HL-60/S4 treated with retinoic acid at 250 ng/mL for 4 days and 3 days (cell line): Measurements from ENCODE around the gene ADGRL3.
"Not testable (repeated sequence)": the region's sequence is repeated elsewhere in the genome, so short reads cannot be mapped to it uniquely, and the experiment has no call there.

Experiments used
- in situ Hi-C: fragments of 300-500 bp; cut with MboI; formaldehyde crosslinking; loops from 2 replicates; pipeline ENCODE4 v1.7.0; 2022; ENCODE audit warnings: low sequenced_read_pairs

The ADGRL3 gene

DNA sequence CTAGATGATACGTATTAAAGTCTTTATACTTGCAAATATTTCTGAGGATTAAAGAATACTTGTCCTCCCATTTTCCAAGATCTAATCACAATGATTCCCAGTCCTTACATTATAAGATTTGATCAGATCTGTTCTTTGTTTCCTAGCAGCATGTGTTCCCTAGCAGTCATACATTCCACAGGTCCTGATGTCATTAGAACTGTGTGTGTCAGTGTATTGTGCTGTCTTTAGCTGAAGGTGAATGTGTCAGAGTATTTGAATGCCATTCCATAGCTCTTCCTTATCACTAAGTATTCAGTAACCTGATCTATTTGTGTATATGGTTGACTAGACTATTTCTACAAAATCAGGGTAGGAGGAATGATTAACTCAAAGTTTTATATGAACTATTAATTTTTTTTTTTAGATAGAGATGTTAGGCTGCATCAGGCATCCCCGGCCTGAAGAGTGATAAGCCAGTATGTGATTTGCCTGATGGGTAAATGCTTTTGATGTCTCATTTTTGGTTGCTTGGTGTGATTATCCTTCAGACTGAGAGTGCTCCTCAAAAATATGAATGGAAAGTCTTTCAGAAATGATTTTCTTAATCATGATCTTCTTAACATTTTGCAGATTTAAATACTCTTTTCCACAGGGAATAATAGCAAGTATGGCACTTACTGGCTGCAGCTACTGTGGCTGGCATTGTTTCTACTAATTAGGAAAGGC lies 4.4 kb downstream of the ADGRL3 start:
- in situ Hi-C loops, result no loop called here

DNA sequence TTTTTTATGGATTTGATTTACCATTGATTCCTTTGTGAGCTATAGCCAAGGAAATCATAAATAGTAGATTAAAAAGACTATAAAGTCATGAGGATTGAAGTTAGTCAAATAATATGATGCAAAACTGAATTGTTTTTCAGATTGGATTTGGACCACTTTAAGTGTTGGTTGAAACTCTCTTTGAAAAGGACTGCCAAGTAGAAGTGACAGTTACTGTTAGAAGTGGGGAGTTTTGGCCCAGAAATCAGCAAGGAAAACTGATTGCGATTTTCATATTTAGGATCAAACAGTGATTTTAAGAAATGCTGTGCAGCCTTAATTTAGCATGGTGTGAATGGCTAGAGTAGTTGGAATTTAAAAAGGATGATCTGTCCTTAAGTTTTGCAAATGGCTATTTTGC lies 4.9 kb downstream of the ADGRL3 start:
- in situ Hi-C loops, result no loop called here

DNA sequence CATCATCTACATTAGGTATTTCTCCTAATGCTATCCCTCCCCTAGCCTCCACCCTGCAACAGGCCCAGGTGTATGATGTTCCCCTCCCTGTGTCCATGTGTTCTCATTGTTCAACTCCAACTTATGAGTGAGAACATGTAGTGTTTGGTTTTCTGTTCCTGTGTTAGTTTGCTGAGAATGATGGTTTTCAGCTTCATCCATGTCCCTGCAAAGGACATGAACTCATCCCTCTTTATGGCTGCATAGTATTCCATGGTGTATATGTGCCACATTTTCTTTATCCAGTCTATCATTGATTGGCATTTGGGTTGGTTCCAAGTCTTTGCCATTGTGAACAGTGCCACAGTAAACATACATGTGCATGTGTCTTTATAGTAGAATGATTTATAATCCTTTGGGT lies 7.0 kb downstream of the ADGRL3 start:
- in situ Hi-C loops, result not testable (repeated sequence)

DNA sequence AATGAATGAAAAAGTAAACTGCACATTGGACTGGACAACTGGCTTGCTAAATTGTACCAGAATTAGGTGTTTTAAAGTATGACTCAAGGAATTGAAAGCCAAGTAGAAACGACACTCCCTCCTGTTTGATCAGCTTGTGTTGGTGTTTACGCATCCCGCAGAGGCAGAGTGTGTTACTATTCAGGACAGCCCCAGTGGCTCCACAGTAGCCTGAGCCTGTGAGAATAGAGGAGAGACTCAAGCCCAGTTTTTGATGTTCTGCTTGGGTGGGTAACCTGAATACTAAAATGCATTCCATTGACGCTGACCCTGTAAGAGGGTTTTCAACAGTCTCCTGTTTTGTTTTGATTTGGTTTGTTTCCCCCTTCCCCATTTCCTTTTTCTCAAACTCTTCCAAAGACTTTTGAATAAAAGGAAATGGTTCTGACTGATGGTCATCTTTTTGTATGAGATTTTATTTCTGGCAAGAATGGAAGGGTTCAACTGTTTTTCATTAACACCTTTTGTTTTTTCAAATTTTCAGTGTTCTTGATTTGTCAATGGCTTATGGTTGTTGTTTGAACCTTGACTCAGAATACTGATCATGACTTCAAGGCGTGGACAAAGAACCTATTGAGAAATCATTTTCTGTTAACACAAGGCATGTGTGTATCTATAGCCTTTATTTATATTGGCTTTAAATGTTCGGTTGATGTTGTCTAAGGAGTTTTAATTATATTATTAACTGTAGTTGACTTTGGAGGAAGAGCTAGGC lies 10.2 kb downstream of the ADGRL3 start:
- in situ Hi-C loops, result no loop called here

DNA sequence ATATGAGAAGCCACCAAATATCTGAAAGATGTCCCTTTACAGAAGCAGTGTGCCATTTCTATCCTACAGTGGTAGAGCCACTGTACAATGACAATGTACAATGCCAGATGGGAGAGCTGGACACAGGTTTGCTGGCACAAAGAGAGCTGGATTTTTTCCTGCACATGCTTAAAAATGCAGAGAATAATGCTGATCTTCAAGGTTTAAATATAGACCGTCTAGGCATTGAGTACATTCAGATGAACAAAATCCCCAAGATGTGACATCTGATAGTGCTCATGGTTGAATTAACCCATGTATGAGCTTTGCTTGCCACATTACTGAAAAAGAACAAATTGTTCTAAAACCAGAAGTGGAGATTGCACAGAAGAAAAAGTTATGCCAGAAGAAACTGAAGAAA lies 11.7 kb downstream of the ADGRL3 start:
- in situ Hi-C loops, result no loop called here

DNA sequence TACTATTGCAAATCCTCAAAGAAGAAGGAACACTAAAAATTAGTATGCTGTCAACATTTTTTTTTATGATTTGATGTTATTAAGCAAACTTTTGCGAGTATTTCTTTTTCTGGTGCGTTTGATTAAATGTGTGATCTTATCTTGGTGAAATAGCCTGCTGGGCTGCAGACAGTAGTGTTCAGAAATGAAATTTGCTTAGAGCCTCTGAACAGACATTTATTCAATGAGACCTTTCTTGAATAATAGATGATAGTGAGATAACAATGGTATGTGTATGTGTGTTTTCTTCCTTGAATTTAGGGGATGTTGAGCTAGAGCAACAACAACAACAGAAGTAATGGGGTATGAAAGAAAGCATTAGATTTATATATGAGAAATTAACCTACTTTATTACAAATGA lies 12.7 kb downstream of the ADGRL3 start:
- in situ Hi-C loops, result no loop called here

DNA sequence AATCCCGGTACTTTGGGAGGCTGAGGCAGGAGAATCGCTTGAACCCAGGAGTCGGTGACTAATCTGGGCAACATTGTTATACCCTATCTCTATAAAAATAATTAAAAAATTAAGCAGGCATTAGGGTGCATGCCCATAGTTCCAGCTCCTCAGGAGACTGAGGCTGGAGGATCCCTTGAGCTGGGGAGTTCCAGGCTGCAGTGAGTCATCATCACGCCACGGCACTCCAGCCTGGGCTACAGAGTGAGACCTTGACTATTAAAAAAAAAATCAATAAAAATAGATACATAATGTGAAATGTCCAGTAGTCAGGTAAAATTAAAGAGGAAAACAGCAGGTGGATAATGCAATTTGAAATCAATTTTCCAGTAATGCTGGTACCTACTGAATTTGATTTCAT lies 14.6 kb downstream of the ADGRL3 start:
- in situ Hi-C loops, result no loop called here

DNA sequence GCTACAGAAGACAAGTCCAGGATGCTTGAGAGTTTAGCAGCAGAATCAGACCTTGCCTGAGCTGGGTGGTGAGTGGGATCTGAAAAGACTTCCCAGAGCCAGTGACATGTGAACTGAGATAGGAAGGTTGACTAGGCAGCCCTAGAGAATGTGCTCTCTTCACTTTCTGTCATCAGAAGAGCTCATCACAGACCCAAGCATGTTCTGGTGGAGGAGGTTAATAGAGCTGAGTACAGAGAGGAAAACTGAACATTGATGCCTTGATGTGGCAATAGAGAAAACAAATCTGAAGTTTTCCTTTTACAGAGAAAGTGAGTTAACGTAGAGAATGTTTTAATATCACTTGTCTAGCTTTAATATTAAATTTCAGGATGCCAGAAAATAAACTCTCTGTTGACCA lies 17.1 kb downstream of the ADGRL3 start:
- in situ Hi-C loops, result no loop called here

DNA sequence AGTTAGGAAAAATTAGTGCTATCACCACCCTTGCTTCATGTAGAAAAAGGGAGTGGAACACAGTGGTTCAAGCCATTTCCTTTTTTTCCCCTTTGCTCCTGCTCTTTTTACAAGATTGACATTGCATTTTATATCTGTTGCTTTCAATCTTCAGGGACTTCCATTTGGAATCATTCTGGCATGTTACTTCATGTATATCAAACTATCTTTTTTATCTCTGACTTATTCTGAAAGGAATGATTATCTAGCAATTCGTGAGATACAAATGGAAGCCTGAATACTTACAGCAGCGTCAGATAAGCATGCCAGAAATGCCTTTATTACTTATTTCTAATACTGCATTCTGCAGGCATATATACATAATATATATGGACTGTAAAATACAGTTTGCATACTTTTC lies 20.4 kb downstream of the ADGRL3 start:
- in situ Hi-C loops, result no loop called here

DNA sequence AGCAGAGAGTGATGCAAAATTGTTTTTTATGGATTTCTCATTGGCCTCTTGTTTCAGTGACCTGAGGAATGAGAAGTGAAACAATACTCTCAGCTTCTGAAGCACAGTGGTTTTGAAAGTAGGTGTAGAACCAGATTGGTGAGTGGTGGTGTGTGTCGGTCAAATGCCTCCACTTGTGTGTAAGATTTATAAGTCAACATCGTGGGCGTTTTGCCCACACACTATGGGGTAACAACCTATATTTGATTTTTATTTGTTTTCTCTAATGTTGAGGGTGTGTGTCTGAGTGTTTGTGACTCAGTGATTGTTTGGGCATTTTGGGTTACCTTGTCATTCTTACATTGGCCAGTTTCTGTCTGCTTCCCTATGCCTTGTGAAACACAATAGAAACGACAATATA lies 23.3 kb downstream of the ADGRL3 start:
- in situ Hi-C loops, result no loop called here

DNA sequence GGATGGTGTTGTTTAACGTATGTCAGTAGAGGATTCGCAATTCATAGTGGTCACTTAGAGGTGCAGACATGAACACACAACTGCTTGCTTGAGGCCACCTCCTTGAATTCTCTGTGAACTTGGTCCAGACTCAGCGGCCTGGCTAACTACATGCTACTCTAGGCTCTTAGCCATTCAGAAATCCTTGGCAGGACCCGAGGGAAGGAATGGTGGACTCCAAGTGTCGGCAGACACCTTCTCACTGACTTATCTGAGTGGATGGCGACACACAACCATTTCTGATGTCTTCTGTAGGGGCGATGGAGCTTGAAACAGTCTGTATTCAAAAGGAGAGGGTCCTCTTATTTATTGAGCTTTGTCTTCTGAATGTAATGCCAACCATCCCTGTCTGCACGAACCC lies 24.4 kb downstream of the ADGRL3 start:
- in situ Hi-C loops, result no loop called here

DNA sequence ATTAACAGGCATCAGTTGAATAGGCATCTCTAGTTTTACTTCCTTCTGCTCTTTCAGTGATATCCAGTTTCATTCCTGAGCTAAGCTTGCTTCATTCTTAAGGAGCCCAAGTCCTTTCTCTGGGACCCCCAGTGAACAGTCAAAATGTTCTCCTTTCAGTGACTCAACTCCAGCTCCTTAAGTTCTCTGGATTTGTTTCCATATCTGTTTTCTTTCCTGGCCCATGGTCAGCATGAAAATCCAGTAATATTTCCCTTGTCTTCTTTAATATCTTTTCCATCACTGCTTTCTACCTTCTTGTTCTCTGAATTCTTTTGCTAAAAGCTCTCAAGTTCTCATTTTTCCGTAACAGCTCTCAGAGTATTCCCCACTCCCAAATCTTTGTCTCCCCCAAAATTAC lies 25.5 kb downstream of the ADGRL3 start:
- in situ Hi-C loops, result no loop called here

DNA sequence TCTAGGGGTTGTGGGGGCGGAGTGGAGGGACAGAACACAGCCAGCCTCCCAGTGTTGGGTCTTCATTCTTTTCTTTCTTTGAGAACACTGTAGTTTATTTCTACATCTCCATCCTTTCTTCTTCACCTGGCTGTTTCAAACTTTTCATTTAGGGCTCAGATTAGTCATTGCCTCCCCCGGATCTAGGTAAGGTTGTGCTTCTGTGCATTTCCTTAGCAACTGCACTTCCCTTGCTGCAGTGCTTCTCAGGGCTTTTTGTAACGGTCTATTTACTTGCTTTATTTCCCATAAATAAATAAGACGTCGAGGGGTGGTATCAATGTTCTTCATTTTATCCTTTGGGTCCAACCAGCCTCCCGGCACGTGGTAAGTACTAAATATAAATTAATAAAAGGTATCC lies 31.3 kb downstream of the ADGRL3 start:
- in situ Hi-C loops, result no loop called here

DNA sequence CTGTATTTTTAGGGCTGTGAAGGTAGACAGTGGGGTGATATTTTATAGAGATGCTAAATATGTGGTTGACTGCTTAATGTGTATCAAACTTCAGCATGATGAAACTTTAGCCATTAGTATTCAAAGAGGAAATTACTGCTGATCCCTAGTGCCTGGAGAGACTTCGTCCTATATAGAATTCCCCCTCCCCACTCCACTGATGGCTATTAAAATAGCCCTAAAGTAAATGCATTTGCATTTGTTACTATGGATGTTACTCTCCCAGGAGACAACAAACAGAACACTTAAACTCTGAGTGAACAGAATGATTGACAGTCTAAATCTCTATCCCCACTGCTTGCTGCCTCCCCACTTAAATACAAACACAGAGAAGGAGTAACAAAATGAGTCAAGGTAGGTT lies 39.1 kb downstream of the ADGRL3 start:
- in situ Hi-C loops, result no loop called here

DNA sequence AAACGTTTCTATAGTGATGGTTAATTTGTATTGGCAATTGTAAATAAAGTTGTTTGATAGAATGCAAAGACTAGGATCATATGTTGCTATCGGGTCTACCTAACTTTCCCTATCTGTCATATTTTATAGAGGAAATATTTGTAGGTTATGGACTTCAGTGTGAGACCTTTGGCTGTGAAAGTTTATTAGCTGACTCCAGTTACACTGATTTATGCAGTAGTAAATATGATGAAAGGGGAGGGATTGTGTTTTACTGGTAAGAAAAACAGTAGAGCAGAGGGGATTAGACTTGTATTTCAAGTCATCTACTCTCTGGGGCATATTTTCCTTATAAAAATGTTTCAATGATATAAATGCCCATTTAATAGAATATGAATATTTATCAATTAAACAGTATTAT lies 43.8 kb downstream of the ADGRL3 start:
- in situ Hi-C loops, result no loop called here

DNA sequence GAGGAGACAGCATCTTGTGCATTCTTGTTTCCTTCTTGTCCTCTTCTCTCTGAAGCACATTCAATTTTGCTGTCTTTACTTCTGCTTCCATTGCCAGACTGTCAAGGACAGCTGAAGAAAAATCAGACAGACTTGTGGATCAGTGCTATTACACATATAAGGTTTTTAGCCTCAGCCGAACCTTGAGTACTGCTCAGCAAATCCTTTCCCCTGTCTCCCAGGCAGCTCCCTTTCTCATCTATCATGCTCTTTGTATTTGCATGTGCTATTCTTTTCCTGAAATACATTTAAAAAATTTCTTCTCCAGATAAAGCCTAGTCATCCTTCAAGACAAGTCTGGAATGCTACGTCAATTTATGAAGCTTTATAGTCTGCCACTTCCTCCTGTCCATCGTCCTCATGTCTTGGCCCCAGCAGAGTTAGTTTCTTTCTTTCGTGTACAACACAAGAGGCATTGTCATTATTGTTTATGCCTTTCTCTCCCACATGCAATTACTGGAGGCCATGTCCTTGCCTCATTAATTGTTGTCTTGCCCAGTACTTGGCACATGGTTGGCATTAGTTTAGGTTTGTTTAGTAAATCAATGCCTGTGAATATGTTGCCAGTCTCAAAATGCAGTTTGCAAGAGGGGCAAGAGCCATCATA lies 45.1 kb downstream of the ADGRL3 start:
- in situ Hi-C loops, result no loop called here

DNA sequence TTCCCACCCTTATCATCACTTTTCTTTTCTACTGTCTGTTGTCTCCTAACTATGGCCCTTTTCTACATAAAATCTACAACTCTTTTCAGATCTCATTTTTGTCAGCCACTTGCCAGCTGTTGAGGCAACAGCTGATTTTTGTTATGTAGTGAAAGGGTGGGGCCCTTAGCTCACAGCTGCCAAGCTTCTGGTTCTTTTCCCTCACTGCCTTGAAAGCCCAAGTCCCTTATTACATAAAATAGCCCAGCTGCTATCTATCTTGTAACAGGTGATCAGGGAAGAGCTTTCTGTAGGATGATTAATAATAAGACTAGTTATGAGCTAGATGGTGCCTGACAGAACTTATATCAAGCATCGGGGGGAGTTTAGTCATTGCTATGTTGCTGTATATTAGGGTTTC lies 45.9 kb downstream of the ADGRL3 start:
- in situ Hi-C loops, result no loop called here

DNA sequence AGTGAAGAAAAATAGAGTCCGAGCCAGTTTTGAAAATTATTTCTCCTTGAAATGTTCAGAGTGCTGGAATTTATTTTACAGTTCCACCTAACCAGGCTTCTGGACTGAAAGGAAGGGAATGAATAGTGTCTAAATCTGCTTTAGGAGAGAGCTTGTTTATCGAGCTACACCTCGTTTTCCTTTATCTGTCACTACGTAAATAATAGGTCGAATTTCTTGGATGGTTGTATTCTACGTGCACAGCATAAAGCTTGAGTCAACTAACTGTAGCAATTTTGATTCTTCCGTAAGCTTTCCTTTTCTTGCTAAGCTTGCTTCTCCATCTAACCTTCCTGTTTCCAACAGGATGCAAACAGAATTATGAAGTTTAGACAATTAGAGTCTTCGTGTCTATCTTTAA lies 48.6 kb downstream of the ADGRL3 start:
- in situ Hi-C loops, result no loop called here

DNA sequence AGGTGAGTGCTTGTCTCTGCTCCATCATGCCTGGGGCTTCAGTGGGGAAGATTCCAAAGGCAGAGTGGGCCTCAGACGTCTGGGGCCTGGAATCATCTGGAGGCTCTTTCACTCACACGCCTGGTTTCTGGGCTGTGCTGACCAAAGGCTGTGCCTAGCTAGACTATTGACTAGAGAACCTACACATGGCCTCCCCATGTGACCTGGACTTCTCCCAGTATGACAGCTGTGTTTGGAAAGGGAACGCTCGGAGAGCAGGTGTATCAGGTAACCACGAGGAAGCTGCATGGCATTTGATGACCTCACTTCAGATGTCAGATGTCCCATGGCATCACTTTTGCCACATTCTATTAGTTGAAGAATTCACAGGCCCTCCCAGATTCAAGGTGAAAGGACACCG lies 51.0 kb downstream of the ADGRL3 start:
- in situ Hi-C loops, result no loop called here

DNA sequence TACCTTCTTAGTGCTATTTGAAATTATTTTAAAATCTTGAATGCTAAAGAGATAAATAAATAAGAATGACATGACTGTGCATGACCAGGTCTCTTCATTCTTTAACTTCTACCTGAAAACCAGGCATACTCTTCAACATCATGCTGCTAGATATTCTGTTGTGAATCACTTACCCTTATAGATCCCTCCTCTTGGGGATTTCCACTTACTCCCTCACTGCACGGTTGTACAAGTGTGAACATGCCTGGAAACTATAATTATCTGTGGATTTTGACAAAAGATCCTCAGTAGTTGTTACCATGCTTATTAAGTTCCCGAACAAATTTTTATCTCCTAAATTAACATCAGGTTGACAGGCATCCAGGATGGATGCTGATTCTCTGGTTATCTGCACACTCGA lies 54.3 kb downstream of the ADGRL3 start:
- in situ Hi-C loops, result no loop called here

DNA sequence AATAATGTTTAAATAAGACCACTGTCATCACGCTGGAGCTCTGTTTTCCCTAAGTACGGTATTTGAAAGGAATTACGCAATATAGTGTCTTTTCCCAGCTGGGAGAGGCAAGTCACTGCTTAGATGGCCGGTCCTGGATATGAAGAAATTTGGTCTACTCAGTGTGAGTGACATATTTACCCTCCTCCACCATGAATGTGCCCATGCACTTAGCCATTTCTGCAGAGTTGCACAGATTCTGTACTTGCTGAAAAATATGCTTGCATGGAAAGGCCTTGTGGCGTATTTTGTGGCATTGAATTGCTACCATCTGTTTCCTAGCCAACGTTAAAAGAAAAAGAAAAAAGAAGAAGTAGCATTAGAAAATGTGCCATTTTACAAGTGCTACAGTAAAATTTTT lies 73.1 kb downstream of the ADGRL3 start:
- in situ Hi-C loops, result no loop called here

DNA sequence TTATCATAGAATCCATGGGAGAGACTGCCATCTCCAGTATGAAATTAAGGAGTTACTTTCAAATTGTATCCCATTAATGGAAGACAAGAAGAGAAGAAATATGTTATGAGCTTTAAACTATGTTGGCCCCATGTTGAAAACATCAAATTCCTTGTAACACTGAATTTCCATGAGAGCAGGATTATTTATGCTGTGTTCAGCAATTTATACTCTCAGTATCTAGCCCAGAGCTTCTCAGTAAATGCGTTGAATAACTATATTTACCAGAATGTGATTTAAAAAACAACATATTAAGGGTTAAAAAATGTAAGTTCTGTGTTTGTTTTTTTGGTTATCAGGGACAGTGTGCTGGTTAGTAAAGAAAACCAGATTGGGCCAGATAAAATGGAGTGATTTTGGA lies 74.2 kb downstream of the ADGRL3 start:
- in situ Hi-C loops, result no loop called here
